Stomach smooth muscle (tissue), 2 donors: ENCODE measurements around the gene TCOF1.

Experiments used
- H3K27ac ChIP-seq: one replicate; pipeline ENCODE4 v1.7.0; 2013; ENCODE audit warnings: mild to moderate bottlenecking, low read length, inconsistent platforms
- H3K27me3 ChIP-seq, 2 donors: one replicate each; pipeline ENCODE4 v1.7.0; 2013; ENCODE audit warnings: low read length in 2 of 2; ENCODE audit not compliant: insufficient read depth in 2 of 2, control insufficient read depth in 1 of 2
- H3K36me3 ChIP-seq, 2 donors: one replicate each; pipeline ENCODE4 v1.7.0; 2013; ENCODE audit warnings: low read length in 2 of 2; ENCODE audit not compliant: control insufficient read depth in 2 of 2, insufficient read depth in 2 of 2
- H3K4me1 ChIP-seq: one replicate; pipeline ENCODE4 v1.7.0; 2013; ENCODE audit warnings: low read length; ENCODE audit not compliant: control insufficient read depth, insufficient read depth
- H3K4me3 ChIP-seq, 2 donors: one replicate each; pipeline ENCODE4 v1.7.0; 2013; ENCODE audit warnings: low read length in 2 of 2
- H3K9ac ChIP-seq, 2 donors: one replicate each; pipeline ENCODE4 v1.7.0; 2013; ENCODE audit warnings: low read length in 2 of 2, mild to moderate bottlenecking in 1 of 2
- H3K9me3 ChIP-seq, 2 donors: one replicate each; pipeline ENCODE4 v1.7.0; 2013; ENCODE audit warnings: low read length in 2 of 2; ENCODE audit not compliant: control insufficient read depth in 2 of 2
- donor health status: healthy.
- donor health status: Pancreatic carcinoma.

The TCOF1 gene

GRCh38 chr5:150323819-150324218 lies 33.7 kb upstream of the TCOF1 start:
- H3K4me1 ChIP-seq: peaks cover 5% of the 10 kb centered on the region
- no peaks in the 10 kb centered on the region for H3K27me3 ChIP-seq
- H3K9ac ChIP-seq: no peak overlapping the region
- H3K36me3 ChIP-seq: no peaks in the 10 kb centered on the region
- peaks cover 0 to 4% of the 10 kb centered on the region in 2 donors for H3K9me3 ChIP-seq
- no peak overlapping the region for H3K27ac ChIP-seq
- no peak overlapping the region for H3K4me3 ChIP-seq

- Histone ChIP-seq H3K4me3 (no peak overlapping the region), H3K36me3 (no peaks in the 10 kb centered on the region), H3K9me3 (peaks cover 0 to 4% of the 10 kb centered on the region in 2 donors), H3K4me1 (peaks cover 5% of the 10 kb centered on the region), H3K27me3 (no peaks in the 10 kb centered on the region), H3K27ac (no peak overlapping the region), H3K9ac (no peak overlapping the region)
Observed at GRCh38 chr5:150325426-150325825, 32.1 kb upstream of the TCOF1 start.

GRCh38 chr5:150326707-150327106 lies 30.8 kb upstream of the TCOF1 start:
- peaks cover 2% of the 10 kb centered on the region for H3K4me1 ChIP-seq
- no peak overlapping the region for H3K4me3 ChIP-seq
- no peak overlapping the region for H3K27ac ChIP-seq
- peaks cover 0 to under 1% of the 10 kb centered on the region in 2 donors for H3K9me3 ChIP-seq
- H3K27me3 ChIP-seq: no peaks in the 10 kb centered on the region
- H3K36me3 ChIP-seq: no peaks in the 10 kb centered on the region
- no peak overlapping the region for H3K9ac ChIP-seq

GRCh38 chr5:150327139-150327538 lies 30.4 kb upstream of the TCOF1 start:
- H3K27ac ChIP-seq: no peak overlapping the region
- peaks cover 2% of the 10 kb centered on the region for H3K4me1 ChIP-seq
- H3K4me3 ChIP-seq: no peak overlapping the region
- no peak overlapping the region for H3K9ac ChIP-seq
- H3K9me3 ChIP-seq: no peaks in the 10 kb centered on the region
- H3K27me3 ChIP-seq: no peaks in the 10 kb centered on the region
- H3K36me3 ChIP-seq: no peaks in the 10 kb centered on the region

GRCh38 chr5:150328515-150328914 lies 29.0 kb upstream of the TCOF1 start:
- Histone ChIP-seq H3K27ac (no peak overlapping the region), H3K9me3 (no peaks in the 10 kb centered on the region), H3K4me3 (no peak overlapping the region), H3K4me1 (peaks cover 2% of the 10 kb centered on the region), H3K36me3 (no peaks in the 10 kb centered on the region), H3K27me3 (no peaks in the 10 kb centered on the region), H3K9ac (no peak overlapping the region)

GRCh38 chr5:150329038-150329437 lies 28.5 kb upstream of the TCOF1 start:
- peaks cover 2% of the 10 kb centered on the region for H3K4me1 ChIP-seq
- no peaks in the 10 kb centered on the region for H3K27me3 ChIP-seq
- no peak overlapping the region for H3K4me3 ChIP-seq
- H3K9me3 ChIP-seq: no peaks in the 10 kb centered on the region
- H3K27ac ChIP-seq: no peak overlapping the region
- no peaks in the 10 kb centered on the region for H3K36me3 ChIP-seq
- no peak overlapping the region for H3K9ac ChIP-seq

- Histone ChIP-seq H3K27ac (no peak overlapping the region), H3K9ac (no peak overlapping the region), H3K4me1 (peaks cover 2% of the 10 kb centered on the region), H3K36me3 (no peaks in the 10 kb centered on the region), H3K27me3 (no peaks in the 10 kb centered on the region), H3K9me3 (no peaks in the 10 kb centered on the region), H3K4me3 (no peak overlapping the region)
Observed at GRCh38 chr5:150329881-150330876, 27.3 kb upstream of the TCOF1 start.

- no peak overlapping the region for H3K9ac ChIP-seq
- no peaks in the 10 kb centered on the region for H3K27me3 ChIP-seq
- H3K9me3 ChIP-seq: no peaks in the 10 kb centered on the region
- peaks cover 2% of the 10 kb centered on the region for H3K4me1 ChIP-seq
- H3K27ac ChIP-seq: no peak overlapping the region
- no peak overlapping the region for H3K4me3 ChIP-seq
- H3K36me3 ChIP-seq: no peaks in the 10 kb centered on the region
Observed at GRCh38 chr5:150333400-150333799, 24.1 kb upstream of the TCOF1 start.

- Histone ChIP-seq H3K27me3 (no peaks in the 10 kb centered on the region), H3K9ac (no peak overlapping the region), H3K27ac (no peak overlapping the region), H3K4me1 (no peaks in the 10 kb centered on the region), H3K4me3 (no peak overlapping the region), H3K36me3 (no peaks in the 10 kb centered on the region), H3K9me3 (no peaks in the 10 kb centered on the region)
Observed at GRCh38 chr5:150335778-150336177, 21.7 kb upstream of the TCOF1 start.

GRCh38 chr5:150338546-150338945 lies 19.0 kb upstream of the TCOF1 start:
- H3K9ac ChIP-seq: no peak overlapping the region
- H3K4me3 ChIP-seq: no peak overlapping the region

GRCh38 chr5:150339165-150339564 lies 18.3 kb upstream of the TCOF1 start:
- Histone ChIP-seq H3K9ac (no peak overlapping the region), H3K4me3 (no peak overlapping the region), H3K27ac (no peak overlapping the region), H3K36me3 (no peaks in the 10 kb centered on the region), H3K4me1 (no peaks in the 10 kb centered on the region), H3K27me3 (no peaks in the 10 kb centered on the region), H3K9me3 (no peaks in the 10 kb centered on the region)

More at GRCh38 chr5:150338546-150338945, 19.0 kb upstream of the TCOF1 start:
- H3K36me3 ChIP-seq: no peaks in the 10 kb centered on the region
- no peaks in the 10 kb centered on the region for H3K4me1 ChIP-seq
- H3K27ac ChIP-seq: no peak overlapping the region
- no peaks in the 10 kb centered on the region for H3K9me3 ChIP-seq
- H3K27me3 ChIP-seq: no peaks in the 10 kb centered on the region
